Caco-2 (cell line): ENCODE measurements around the gene TSHZ2. TPM values are rescaled to one million over a fixed set of nuclear protein-coding genes. Genes with fewer than 3 reads are reported as not detected.
A peak's percentile ranks its signal among the peaks of the same experiment; 100 is the strongest.

Experiments used
- BruUV-seq: library from RNA; stranded (reverse); fragments of 400-500 nt; replicated peaks from 2 replicates; lab custom pipeline; 2021; lab: Mats Ljungman, UMichigan
- CTCF ChIA-PET: fragments of 300-600 bp; sonication (Branson Sonifier 250); formaldehyde crosslinking; loops from one replicate; lab custom pipeline; 2022; ENCODE audit warnings: antibody characterized with exemption; lab: Charles Lee
- POLR2A ChIA-PET: fragments of 300-600 bp; sonication (Branson Sonifier 250); formaldehyde crosslinking; loops from one replicate; lab custom pipeline; 2022; ENCODE audit warnings: antibody characterized with exemption; lab: Charles Lee
- DNase-seq, 2 experiments: peaks; one replicate each; pipeline versions ENCODE4 v3.0.0 to v3.0.0-alpha.2; 2020 to 2022
- H3K27me3 ChIP-seq: replicated peaks from 2 replicates; pipeline ENCODE4 v1.6.0; 2011; ENCODE audit warnings: low read length; ENCODE audit not compliant: control insufficient read depth, insufficient read depth
- H3K36me3 ChIP-seq: 2 replicates; pipeline ENCODE4 v1.5.1; 2011; ENCODE audit warnings: low read length; ENCODE audit not compliant: control insufficient read depth, insufficient read depth
- H3K4me1 ChIP-seq: fragments of 250-450 bp; sonication (Bioruptor Pico); 2 replicates; pipeline ENCODE4 v1.5.1; 2020; ENCODE audit warnings: mild to moderate bottlenecking
- H3K4me3 ChIP-seq: 2 replicates; pipeline ENCODE4 v1.5.1; 2011; ENCODE audit warnings: low read depth, mild to moderate bottlenecking, control low read depth, low read length
- H3K9me3 ChIP-seq: fragments of 250-450 bp; sonication (Bioruptor Pico); 2 replicates; pipeline ENCODE4 v1.5.1; 2020; ENCODE audit warnings: mild to moderate bottlenecking, moderate library complexity
- H3K27ac Mint-ChIP-seq: one replicate; pipeline ENCODE4 v1.8.0; 2022; ENCODE audit warnings: mixed read lengths; ENCODE audit not compliant: unreplicated experiment
- H3K27me3 Mint-ChIP-seq: one replicate; pipeline ENCODE4 v1.8.0; 2022; ENCODE audit warnings: mixed read lengths; ENCODE audit not compliant: insufficient read depth, unreplicated experiment
- H3K36me3 Mint-ChIP-seq: one replicate; pipeline ENCODE4 v1.8.0; 2022; ENCODE audit warnings: mild to moderate bottlenecking, mixed read lengths; ENCODE audit not compliant: insufficient read depth, unreplicated experiment
- H3K4me1 Mint-ChIP-seq: one replicate; pipeline ENCODE4 v1.8.0; 2022; ENCODE audit warnings: low read depth, mixed read lengths; ENCODE audit not compliant: unreplicated experiment
- H3K4me3 Mint-ChIP-seq: one replicate; pipeline ENCODE4 v1.8.0; 2022; ENCODE audit warnings: mild to moderate bottlenecking, moderate library complexity, mixed read lengths; ENCODE audit not compliant: unreplicated experiment
- H3K9me3 Mint-ChIP-seq: one replicate; pipeline ENCODE4 v1.8.0; 2022; ENCODE audit warnings: mixed read lengths; ENCODE audit not compliant: unreplicated experiment
- intact Hi-C: fragments of 100-400 bp; cut with micrococcal nuclease; formaldehyde crosslinking; loops from one replicate; pipeline ENCODE4 v1.10.0; 2022; ENCODE audit not compliant: unreplicated experiment
- total RNA-seq: library from RNA; stranded (reverse); gene quantifications from 2 replicates; pipeline ENCODE4 v1.2.3, GENCODE V29; 2022
- TF ChIP-seq, protein P1 (sequence below), 2 experiments: fragments of 200-600 bp in 1 of 2; IDR thresholded peaks; 1 replicate in 1 of 2; 2 replicates in 1 of 2; pipeline versions ENCODE4 v1.5.1 to v1.8.0; 2011 to 2022; ENCODE audit warnings: antibody characterized with exemption in 1 of 2, control low read depth in 1 of 2, inconsistent platforms in 1 of 2, low read depth in 1 of 2, low read length in 1 of 2, mild to moderate bottlenecking in 1 of 2, moderate library complexity in 1 of 2; ENCODE audit not compliant: insufficient read depth in 1 of 2, severe bottlenecking in 1 of 2, unreplicated experiment in 1 of 2

The TSHZ2 gene
- total RNA-seq, 1 experiment from 2014 or later = 0.07 TPM

DNA sequence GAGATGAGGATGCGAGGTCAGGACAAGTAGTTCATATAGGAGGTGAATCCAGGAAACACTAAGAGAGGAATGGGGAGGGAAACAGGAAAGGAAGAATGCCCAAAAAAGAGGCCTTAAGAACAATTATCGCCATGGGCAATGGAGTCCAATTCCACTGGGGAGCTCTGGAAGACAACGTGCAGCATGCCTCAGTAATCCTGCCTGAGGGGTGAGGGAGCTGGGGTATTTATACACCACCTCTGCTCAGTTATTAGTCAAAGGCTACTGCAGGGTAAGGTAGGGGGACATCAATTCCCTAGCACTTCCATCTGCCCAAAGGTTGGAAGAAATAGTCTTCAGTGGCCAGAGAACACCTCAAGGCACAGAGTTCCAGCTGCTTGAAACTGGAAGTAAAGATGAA, 525.1 kb downstream of the TSHZ2 start:
- no TSS peak for BruUV-seq
- no peak overlapping the region for H3K4me3 ChIP-seq
- no peak overlapping the region for H3K27ac Mint-ChIP-seq
- peaks cover 10% of the 10 kb centered on the region; the same call in 1 of the 2 replicates for H3K4me1 ChIP-seq
- H3K4me1 Mint-ChIP-seq = peaks cover 20% of the 10 kb centered on the region
- intact Hi-C loops = no loop called here
- H3K36me3 Mint-ChIP-seq = peaks cover 8% of the 10 kb centered on the region
- ChIA-PET CTCF (interaction anchor here (0.7 to 2.0 kb wide), 2 partner anchors 42 to 50 kb away, joined by 7 read pairs; no protein-coding TSS in a partner anchor), POLR2A (no interaction called here)
- H3K27me3 ChIP-seq = no peaks in the 10 kb centered on the region
- H3K27me3 Mint-ChIP-seq = no peaks in the 10 kb centered on the region
- DNase-seq = peak in 1 of 2 experiments; percentile 2
- H3K4me3 Mint-ChIP-seq = no peak overlapping the region
- TF ChIP-seq, protein P1, sequence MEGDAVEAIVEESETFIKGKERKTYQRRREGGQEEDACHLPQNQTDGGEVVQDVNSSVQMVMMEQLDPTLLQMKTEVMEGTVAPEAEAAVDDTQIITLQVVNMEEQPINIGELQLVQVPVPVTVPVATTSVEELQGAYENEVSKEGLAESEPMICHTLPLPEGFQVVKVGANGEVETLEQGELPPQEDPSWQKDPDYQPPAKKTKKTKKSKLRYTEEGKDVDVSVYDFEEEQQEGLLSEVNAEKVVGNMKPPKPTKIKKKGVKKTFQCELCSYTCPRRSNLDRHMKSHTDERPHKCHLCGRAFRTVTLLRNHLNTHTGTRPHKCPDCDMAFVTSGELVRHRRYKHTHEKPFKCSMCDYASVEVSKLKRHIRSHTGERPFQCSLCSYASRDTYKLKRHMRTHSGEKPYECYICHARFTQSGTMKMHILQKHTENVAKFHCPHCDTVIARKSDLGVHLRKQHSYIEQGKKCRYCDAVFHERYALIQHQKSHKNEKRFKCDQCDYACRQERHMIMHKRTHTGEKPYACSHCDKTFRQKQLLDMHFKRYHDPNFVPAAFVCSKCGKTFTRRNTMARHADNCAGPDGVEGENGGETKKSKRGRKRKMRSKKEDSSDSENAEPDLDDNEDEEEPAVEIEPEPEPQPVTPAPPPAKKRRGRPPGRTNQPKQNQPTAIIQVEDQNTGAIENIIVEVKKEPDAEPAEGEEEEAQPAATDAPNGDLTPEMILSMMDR (IDR thresholded peaks at IDR 0.05; ENCODE audit: insufficient read depth in 1 of 2, low read depth in 1 of 2, low read length in 1 of 2, severe bottlenecking in 1 of 2, unreplicated experiment in 1 of 2) = no peak
- H3K9me3 Mint-ChIP-seq = peaks cover 25% of the 10 kb centered on the region
- no peaks in the 10 kb centered on the region for H3K36me3 ChIP-seq
- H3K9me3 ChIP-seq = peaks cover 8% of the 10 kb centered on the region; the same call in 1 of the 2 replicates

DNA sequence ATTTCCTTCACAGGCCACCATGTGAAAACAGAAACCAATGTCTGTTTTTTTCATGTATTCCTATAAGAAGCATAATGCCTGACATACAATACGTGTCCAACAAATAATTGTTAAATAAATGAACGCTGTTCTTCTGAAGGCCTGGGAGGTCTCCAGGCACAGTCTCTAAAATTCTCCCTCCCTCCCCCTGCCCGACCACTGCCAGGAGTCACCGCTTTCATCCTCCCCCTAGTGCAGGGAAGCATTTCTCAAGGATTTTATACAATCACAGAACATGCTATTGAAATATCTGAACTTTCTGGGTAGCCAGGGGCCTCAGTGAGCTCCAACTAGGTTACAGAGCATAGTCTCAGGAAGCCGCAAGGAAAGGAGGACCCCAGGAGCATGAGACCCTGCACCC, 526.2 kb downstream of the TSHZ2 start:
- Mint-ChIP-seq H3K27me3 (no peaks in the 10 kb centered on the region), H3K36me3 (peaks cover 16% of the 10 kb centered on the region), H3K27ac (no peak overlapping the region), H3K9me3 (peaks cover 36% of the 10 kb centered on the region), H3K4me1 (peaks cover 19% of the 10 kb centered on the region), H3K4me3 (no peak overlapping the region)
- Histone ChIP-seq H3K4me3 (no peak overlapping the region), H3K36me3 (no peaks in the 10 kb centered on the region), H3K4me1 (0 out of 2 replicates have a peak, but pooled peaks cover 6% of the 10 kb centered on the region), H3K27me3 (no peaks in the 10 kb centered on the region), H3K9me3 (peaks cover 8% of the 10 kb centered on the region; the same call in 1 of the 2 replicates)
- CTCF ChIA-PET = no interaction called here
- intact Hi-C loops = no loop called here
- no TSS peak for BruUV-seq
- POLR2A ChIA-PET = no interaction called here
- no peak for DNase-seq
- TF ChIP-seq, protein P1 (IDR thresholded peaks at IDR 0.05; ENCODE audit: insufficient read depth in 1 of 2, low read depth in 1 of 2, low read length in 1 of 2, severe bottlenecking in 1 of 2, unreplicated experiment in 1 of 2) = no peak

DNA sequence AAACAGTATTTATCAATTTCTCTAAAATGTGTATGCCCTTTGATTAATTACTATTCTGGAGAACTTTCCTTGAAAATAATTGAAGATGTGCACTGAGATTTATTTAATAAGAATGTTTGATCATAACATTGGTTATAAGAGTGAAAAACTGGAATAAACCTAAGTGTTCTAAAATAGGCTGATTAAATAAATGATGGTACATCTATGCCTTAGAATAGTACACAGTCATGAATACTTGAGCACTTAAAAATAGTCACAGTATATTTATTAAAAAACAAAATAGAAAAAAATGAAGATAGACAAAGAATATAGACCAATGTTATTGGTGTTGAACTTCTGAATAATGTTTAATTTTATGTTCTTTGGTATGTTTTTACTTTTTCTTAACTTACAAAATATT, 528.5 kb downstream of the TSHZ2 start:
- intact Hi-C loops = no loop called here
- POLR2A ChIA-PET = no interaction called here
- H3K4me1 Mint-ChIP-seq = peaks cover 4% of the 10 kb centered on the region
- peaks cover 15% of the 10 kb centered on the region for H3K36me3 Mint-ChIP-seq
- Histone ChIP-seq H3K9me3 (peaks cover 8% of the 10 kb centered on the region; the same call in 1 of the 2 replicates), H3K4me1 (0 out of 2 replicates have a peak, but pooled peaks cover 5% of the 10 kb centered on the region), H3K4me3 (no peak overlapping the region), H3K27me3 (no peaks in the 10 kb centered on the region), H3K36me3 (no peaks in the 10 kb centered on the region)
- no peak overlapping the region for H3K27ac Mint-ChIP-seq
- CTCF ChIA-PET = no interaction called here
- no peak for DNase-seq
- no peaks in the 10 kb centered on the region for H3K27me3 Mint-ChIP-seq
- no TSS peak for BruUV-seq
- TF ChIP-seq, protein P1 (IDR thresholded peaks at IDR 0.05; ENCODE audit: insufficient read depth in 1 of 2, low read depth in 1 of 2, low read length in 1 of 2, severe bottlenecking in 1 of 2, unreplicated experiment in 1 of 2) = no peak
- no peak overlapping the region for H3K4me3 Mint-ChIP-seq
- peaks cover 38% of the 10 kb centered on the region for H3K9me3 Mint-ChIP-seq
